T-helper 1 cell treated with Interleukin-12 subunit alpha and Interleukin-12 subunit beta and Interleukin-4 antibody, amounts not matched to agents 30 ng/mL and 1 ng/mL, for 36 hours (primary cell): ENCODE data around the gene RHBDF1. TPM values are rescaled to one million over a fixed set of nuclear protein-coding genes. Genes with fewer than 3 reads are reported as not detected.
"Not testable (repeated sequence)": the region's sequence is repeated elsewhere in the genome, so short reads cannot be mapped to it uniquely, and the experiment has no call there.

Experiments
- intact Hi-C: fragments of 100-400 bp; cut with micrococcal nuclease; formaldehyde crosslinking; loops from one replicate; pipeline ENCODE4 v1.15.1; 2024
- total RNA-seq: library from RNA; stranded (reverse); gene quantifications from 2 replicates; pipeline ENCODE4 v1.2.3, GENCODE V29; 2022

RHBDF1 gene
- total RNA-seq, 1 donor from 2014 or later, result 0.59 TPM

DNA sequence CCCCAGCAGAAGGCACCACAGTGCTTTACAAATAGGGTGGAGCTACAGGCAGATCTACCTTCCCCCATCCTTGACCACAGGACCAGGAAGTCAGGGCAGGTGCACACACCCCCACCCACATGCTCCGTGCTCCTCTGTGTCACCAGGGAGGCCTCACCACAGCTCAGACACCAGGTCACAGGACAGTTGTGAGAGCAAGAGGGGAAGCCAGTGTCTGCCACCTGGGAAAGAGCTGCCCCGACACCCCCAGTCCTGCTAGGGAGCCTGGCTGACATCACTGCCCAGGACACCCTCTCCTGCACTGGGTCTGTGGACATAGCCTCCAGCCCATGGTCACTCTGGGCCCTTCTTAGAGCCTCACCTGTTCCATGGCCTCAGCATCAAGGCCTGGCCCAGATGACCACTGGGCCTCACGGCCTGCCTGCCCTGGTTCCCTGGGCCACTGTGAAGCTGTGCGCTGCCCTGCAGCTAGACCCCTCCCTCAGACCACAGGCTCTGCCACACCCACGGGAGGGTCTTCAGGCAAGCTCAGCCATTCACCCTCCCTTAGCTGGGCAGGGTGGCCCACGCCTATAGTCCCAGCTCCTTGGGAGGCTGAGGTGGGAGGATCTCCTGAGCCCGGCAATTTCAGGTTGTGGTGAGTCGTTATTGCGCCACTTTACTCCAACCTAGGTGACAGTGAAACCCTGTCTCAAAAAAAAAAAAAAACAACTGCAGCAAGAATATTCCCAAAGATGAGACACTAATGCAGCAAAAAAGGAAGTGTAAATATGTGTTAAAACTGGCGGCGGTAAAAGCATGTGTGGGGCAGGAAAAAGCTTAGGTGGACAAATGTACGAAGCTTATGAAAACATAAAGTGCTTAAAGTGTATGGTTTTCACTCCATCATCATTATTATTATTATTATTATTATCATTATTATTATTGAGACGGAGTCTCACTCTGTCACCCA is 33.2 kb downstream of the RHBDF1 start:
- intact Hi-C loops, result loop anchor here (1.0 kb wide), 1 partner anchor 14 kb away; the partner anchor contains the start of genes POLR3K and SNRNP25

DNA sequence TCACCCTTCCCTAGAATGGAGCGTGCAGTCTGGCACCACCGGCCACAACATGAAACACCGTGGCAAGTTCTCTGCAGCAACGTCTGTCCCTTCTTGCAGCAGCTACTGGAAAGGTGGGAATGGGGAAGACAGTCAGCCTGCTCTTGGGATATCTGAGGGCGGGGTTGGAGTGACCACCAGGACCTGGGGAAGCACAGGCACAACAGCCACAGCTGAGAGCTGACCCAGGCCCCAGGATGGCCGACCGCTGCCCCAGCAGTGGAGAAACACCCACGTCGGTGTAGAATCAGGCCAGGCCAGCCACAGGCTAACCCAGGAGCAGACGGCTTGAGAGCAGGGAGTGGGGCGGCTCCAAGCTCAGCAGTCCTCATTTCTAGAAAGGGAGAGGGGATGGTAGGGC is 34.2 kb downstream of the RHBDF1 start:
- intact Hi-C loops, result loop anchor here (1.0 kb wide), 1 partner anchor 15 kb away; the partner anchor contains the start of genes POLR3K and SNRNP25

DNA sequence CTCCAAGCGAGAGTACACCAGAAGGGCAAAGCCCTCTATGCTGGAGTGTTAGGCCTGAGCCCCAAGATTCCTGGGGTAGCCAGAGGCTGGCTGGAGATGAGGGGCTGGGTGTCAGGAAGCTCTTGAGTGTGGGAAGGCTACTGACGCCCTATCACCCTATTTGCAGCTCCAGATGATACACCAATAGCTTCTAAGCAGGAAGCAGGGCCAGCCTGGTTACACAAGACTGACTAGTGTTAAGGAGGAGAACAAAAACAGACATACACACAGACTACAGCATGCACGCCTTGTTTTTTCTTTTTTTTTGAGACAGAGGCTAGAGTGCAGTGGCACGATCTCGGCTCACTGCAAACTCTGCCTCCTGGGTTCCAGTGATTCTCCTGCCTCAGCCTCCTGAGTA is 34.9 kb downstream of the RHBDF1 start:
- intact Hi-C loops, result no loop called here

DNA sequence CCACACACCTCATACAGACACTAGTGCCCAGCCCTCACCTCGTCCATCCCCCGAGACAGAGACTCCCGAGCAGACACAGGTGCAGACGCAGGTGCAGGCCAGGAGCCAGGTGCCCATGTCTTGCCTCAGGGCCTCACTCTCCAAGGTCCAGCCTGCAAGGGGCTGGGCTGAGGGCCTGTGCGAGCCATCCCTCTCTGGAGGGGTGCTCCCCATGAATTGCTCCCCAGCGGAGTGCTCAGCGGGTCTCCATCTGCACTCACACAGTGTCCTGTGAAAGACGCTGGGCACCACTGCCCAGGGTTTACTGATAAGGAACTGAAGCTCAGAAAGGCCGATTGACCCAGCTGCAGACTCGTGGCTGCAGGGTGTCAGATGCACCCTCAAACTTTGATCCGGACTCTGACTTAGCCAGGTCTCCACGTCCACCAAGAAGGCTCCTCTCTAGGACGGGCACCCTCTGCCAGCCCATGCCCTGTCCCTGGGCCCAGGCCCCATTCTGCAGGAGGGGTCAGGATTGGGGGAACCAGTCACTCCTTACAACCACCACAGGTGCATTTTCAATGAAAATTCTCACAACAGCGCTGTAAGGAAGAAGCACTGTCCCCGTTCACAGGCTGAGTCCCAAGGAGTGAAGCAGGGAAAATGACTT is 36.0 kb downstream of the RHBDF1 start:
- intact Hi-C loops, result no loop called here

DNA sequence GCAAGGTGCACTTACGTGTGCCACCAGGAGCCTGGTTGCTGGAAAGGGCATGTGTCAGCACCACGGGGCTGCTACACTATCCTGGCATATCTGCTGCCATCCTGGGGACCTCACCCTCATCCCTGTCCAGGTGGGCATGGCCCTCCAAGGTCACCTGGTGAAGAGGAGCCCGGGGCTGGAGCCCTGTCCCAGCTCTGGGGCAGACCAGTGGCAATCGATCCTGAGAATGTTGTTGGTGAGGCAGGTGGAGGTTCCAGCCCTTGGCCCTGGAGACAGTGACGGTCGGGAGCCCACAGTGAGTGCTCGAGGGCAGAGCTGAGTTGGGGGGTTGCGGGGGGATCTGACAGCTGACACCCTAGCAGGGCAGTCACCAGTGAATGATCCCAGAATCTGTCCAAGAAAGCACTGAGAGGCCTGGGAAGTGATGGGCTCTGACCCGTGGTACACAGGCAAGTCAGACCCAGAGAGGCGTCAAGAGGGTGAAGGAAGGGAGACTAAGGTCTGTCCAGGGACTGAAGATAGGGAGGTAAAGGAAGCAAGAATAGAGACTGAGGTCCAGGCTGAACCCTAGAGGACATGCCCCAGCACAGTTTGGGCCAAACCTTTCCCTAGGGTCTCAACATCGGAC is 36.6 kb downstream of the RHBDF1 start:
- intact Hi-C loops, result no loop called here

DNA sequence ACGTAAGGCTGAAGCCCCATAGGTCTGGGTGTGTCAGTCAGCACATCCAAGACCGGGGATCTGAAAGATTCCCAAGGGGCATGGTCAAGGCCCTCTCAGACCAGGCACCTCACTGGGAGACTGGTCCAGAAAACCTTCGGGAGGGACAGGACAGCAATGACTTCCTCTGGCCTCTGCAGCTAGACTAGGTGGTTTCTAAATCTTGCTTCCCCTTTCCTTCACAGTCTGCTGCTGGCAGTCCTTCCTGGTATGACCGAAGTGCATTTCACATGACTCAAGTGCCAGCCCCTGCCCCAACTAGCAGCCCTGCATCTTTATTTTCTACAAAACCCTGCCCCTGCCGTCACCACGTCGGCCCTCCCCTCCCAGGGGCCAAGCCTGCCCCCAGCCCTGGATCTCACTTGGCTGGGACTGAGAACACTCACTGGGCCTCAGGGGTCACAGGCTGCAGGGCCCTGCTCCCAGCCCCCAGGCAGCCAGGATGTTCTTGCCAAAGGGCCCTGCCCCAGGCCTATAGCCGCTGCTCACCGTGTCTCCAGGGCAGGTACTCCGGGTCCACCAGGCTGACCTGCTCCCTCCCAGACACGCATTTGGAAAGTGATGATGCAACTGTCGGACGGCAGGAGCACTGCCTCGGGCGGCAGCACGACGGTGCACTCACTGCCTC is 37.3 kb downstream of the RHBDF1 start:
- intact Hi-C loops, result no loop called here

DNA sequence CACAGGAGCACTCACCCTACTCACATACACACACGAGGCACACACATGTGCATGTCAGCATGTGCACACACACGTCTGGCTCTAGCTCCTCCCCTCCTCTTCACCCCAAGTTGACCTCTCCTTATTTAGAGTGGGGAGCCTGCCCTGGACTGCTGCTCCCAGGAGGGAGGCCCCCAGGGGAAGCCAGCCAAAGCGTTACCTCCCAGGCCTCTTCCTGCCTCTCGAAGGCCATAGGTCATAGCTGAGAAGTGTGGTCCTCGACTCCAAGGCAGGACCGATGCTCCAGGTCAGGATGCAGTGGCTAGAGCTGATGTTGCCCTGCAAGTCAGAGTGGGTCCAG is 37.8 kb downstream of the RHBDF1 start:
- intact Hi-C loops, result no loop called here

DNA sequence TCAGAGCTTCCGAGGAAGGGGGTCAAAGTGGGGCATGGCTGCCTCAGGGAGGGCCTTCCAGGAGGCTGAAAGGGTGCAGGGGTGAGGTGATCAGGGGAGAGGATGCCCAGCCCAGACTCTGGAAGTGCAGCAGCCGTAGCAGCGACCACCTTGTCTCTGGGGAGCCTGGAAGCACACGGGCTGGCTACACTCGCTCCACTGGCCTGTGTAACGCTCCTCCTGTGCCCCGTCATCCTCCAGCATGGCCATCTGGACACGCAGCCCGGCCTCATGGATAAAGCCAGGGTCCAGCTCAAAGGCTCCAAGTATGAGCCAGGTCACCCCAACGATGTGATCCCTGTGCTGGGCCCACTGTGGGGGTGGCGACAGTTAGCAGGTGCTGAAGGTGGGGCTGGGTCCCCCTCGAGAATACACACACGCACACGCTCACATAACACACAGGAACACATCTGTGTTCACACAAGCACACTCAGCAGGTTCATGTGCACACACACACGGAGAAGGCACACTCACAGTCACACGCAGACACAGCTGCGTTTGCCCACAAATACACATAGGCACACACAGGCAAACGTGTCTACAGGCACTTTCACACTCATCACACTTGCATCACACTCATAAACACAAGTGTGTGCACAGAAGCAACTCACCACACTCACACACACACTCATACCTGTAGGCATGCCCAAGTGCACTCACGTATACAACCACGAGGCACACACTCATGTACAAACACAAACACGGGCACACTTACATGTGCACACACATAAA is 38.4 kb downstream of the RHBDF1 start:
- intact Hi-C loops, result no loop called here

DNA sequence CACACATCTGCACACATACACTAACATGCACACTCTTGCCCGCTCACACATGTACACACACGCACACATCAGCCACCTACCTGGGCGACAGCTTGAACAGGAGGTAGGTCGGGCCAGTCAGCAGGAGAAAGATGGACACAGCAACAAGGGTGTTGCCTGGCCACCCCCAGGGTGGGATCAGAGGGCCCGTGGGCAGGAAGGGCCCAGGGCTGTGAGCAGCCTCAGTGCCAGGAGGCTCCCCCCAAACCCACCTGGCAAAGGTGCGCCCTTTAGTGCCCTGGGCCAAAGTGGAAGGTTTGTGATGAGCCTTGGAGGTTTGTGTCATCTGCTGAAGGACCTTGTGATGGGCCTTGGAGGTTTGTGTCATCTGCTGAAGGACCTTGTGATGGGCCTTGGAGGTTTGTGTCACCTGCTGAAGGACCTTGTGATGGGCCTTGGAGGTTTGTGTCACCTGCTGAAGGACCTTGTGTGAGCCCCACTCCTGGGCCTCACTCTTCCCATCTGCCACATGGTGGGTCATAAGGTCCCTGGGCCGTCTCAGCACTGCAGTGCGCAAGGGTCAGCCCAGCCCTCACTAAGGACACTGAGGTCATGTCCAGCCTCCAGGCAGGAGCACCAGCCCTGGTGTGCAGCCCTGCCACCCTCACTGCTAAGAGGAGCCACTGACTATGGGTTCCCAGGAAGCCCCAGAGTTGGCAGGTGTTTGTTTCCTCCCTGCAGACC is 39.1 kb downstream of the RHBDF1 start:
- intact Hi-C loops, result not testable (repeated sequence)

DNA sequence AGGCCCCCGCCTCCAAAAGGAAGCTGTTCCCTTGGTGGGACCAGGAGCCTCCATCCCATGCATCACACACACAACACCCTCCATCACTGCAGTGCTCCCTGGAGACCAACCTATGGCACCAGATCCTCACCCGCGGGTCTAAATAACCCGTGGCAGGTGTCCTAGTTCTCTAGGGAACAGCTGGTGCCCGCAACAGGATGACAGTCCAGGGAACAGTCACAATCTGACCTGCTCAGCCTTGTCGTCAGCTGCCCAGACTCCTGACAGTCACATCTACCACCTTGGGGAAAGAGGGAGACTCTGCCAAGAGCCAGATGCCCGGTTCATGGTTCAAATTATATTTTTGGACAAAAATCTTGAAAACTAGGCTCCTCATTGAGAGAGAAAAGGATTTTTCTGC is 41.8 kb downstream of the RHBDF1 start:
- intact Hi-C loops, result not testable (repeated sequence)

DNA sequence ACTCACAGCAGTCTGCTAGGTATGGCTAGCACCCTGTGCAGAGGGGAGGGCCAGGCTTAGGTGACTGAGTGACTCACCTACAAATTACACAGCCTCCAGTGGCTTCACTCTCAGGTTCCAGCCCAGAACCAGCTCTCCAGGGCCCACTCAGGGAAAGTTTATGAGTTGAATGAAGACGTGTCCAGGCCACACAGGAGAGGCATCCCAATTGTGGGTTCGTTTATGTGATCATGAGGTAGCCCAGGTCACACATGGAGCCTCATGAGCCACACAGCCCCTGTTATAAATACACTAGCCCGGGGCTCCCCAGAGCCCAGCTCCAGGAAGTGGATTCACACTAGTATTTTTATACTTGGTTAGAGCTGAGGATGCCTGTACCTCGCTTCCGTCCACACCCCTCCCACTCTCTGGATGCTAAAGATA is 46.5 kb downstream of the RHBDF1 start:
- intact Hi-C loops, result not testable (repeated sequence)

DNA sequence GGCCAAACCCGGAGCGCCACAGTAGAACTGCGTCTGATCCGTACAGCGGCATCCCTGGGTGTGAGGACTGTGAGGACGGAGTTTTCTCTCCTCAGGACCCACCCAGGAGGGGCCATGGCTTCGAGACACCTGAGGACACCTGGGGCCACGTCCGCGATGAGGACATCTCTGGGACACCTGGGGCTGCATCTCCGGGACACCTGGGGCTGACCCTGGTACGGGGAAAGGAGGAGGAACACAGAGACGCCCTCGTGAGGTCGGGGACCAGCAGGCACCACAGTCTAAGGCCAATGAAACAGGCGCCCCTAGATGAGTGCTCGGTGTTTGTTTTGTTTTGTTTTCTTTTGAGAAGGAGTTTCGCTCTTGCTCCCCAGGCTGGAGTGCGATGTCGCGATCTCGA is 48.3 kb downstream of the RHBDF1 start:
- intact Hi-C loops, result not testable (repeated sequence)

DNA sequence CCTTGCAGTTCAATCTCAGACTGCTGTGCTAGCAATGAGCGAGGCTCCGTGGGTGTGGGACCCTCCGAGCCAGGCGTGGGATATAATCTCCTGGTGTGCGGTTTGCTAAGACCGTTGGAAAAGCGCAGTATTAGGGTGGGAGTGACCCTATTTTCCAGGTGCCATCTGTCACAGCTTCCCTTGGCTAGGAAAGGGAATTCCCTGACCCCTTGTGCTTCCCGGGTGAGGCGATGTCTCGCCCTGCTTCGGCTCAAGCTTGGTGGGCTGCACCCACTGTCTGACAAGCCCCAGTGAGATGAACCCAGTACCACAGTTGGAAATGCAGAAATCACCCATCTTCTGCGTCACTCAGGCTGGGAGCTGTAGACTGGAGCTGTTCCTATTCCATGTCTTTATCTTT is 51.5 kb downstream of the RHBDF1 start:
- intact Hi-C loops, result not testable (repeated sequence)

DNA sequence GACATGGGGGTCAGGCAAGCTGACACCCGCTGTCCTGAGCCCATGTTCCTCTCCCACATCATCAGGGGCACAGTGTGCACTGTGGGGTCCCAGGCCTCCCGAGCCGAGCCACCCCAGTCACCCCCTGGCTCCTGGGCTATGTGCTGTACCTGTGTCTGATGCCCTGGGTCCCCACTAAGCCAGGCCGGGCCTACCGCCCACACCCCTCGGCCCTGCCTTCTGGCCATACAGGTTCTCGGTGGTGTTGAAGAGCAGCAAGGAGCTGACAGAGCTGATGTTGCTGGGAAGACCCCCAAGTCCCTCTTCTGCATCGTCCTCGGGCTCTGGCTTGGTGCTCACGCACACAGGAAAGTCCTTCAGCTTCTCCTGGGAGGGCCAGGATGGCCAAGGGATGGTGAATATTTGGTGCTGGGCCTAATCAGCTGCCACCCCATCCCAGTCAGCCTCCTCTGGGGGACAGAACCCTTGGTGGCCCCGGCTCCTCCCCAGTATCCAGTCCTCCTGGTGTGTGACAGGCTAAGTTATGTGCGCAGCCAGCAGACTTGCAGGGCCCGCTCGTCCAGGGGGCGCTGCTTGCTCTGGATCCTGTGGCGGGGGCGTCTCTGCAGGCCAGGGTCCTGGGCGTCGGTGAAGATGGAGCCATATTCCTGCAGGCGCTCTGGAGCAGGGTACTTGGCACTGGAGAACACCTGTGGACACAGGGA is 55.2 kb downstream of the RHBDF1 start:
- intact Hi-C loops, result not testable (repeated sequence)

DNA sequence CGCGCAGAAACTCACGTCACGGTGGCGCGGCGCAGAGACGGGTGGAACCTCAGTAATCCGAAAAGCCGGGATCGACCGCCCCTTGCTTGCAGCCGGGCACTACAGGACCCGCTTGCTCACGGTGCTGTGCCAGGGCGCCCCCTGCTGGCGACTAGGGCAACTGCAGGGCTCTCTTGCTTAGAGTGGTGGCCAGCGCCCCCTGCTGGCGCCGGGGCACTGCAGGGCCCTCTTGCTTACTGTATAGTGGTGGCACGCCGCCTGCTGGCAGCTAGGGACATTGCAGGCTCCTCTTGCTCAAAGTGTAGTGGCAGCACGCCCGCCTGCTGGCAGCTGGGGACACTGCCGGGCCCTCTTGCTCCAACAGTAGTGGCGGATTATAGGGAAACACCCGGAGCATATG is 61.7 kb downstream of the RHBDF1 start:
- intact Hi-C loops, result not testable (repeated sequence)

DNA sequence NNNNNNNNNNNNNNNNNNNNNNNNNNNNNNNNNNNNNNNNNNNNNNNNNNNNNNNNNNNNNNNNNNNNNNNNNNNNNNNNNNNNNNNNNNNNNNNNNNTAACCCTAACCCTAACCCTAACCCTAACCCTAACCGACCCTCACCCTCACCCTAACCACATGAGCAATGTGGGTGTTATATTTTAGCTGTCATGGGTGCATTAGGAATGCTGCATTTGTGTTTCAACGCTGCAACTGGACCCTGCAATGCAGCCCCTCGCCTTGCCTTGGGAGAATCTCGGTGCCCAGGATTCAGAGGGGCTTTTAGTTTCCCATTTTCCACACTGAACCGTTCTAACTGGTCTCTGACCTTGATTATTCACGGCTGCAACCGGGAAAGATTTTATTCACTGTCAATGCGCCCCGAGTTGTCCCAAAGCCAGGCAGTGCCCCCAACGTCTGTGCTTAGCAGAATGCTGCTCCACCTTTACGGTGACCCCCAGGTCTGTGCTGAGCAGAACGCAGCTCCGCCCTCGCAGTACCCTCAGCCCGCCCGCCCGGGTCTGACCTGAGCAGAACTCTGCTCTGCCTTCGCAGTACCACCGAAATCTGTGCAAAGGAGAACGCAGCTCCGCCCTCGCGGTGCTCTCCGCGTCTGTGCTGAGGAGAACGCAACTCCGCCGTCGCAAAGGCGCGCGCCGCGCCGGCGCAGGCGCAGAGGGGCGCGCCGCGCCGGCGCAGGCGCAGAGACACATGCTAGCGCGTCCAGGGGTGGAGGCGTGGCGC is 62.3 kb downstream of the RHBDF1 start:
- intact Hi-C loops, result no loop called here
